Neutrophil (primary cell): Measurements from ENCODE around the gene WNK1.
"Not testable (repeated sequence)": the region's sequence is repeated elsewhere in the genome, so short reads cannot be mapped to it uniquely, and the experiment has no call there.

ENCODE experiments used
- H3K27ac ChIP-seq: fragments of 200-600 bp; sonication (generic); 2 replicates; pipeline ENCODE4 v1.5.1; 2016; ENCODE audit warnings: mild to moderate bottlenecking, moderate library complexity
- H3K27me3 ChIP-seq: fragments of 200-600 bp; sonication (generic); 2 replicates; pipeline ENCODE4 v1.6.0; 2016; ENCODE audit warnings: mild to moderate bottlenecking
- H3K36me3 ChIP-seq: fragments of 200-600 bp; sonication (generic); 2 replicates; pipeline ENCODE4 v1.5.1; 2017
- H3K4me1 ChIP-seq, 2 experiments: fragments of 200-600 bp in 1 of 2; sonication (generic) in 1 of 2; 1 replicate in 1 of 2; 2 replicates in 1 of 2; pipeline versions ENCODE4 v1.5.1 to v1.6.1; 2013 to 2016; ENCODE audit warnings: low read depth in 1 of 2, low read length in 1 of 2, mild to moderate bottlenecking in 1 of 2, moderate library complexity in 1 of 2; ENCODE audit not compliant: control insufficient read depth in 1 of 2, insufficient read depth in 1 of 2
- H3K4me3 ChIP-seq, 2 experiments: fragments of 200-600 bp in 1 of 2; sonication (generic) in 1 of 2; 1 replicate in 1 of 2; 2 replicates in 1 of 2; pipeline ENCODE4 v1.5.1; 2013 to 2016; ENCODE audit warnings: low read depth in 1 of 2, low read length in 1 of 2, mild to moderate bottlenecking in 1 of 2, moderate library complexity in 1 of 2
- H3K9me3 ChIP-seq: fragments of 200-600 bp; sonication (generic); 2 replicates; pipeline ENCODE4 v1.5.1; 2016
- TF ChIP-seq, protein P1 (sequence below): fragments of 200-600 bp; sonication (generic); IDR thresholded peaks from 2 replicates; pipeline ENCODE4 v1.5.1; 2016; ENCODE audit warnings: antibody characterized with exemption

Gene WNK1

DNA sequence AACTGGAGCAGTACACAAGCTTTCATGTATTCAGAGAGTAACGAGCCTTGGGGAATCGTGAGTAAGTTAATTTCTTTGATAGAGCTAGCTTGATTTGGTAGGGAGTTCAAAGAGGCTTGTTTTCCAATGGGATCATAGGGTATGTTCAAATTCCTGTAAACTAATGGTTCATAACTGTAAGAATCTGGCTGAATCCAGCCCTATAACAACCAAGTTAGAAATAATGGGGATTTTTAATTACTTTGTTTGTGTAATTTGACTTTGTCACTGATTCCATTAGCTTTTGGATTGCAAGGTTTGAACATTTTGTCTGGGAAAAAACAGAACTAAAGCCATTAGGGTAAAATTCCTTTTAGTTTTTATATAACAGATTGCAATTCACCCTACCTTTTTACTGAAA, 94.0 kb downstream of the WNK1 start:
- Histone ChIP-seq H3K4me3 (no peak overlapping the region), H3K27me3 (no peaks in the 10 kb centered on the region), H3K36me3 (peaks cover 18% of the 10 kb centered on the region), H3K27ac (no peak overlapping the region), H3K4me1 (no peaks in the 10 kb centered on the region), H3K9me3 (no peaks in the 10 kb centered on the region)
- TF ChIP-seq, protein P1, sequence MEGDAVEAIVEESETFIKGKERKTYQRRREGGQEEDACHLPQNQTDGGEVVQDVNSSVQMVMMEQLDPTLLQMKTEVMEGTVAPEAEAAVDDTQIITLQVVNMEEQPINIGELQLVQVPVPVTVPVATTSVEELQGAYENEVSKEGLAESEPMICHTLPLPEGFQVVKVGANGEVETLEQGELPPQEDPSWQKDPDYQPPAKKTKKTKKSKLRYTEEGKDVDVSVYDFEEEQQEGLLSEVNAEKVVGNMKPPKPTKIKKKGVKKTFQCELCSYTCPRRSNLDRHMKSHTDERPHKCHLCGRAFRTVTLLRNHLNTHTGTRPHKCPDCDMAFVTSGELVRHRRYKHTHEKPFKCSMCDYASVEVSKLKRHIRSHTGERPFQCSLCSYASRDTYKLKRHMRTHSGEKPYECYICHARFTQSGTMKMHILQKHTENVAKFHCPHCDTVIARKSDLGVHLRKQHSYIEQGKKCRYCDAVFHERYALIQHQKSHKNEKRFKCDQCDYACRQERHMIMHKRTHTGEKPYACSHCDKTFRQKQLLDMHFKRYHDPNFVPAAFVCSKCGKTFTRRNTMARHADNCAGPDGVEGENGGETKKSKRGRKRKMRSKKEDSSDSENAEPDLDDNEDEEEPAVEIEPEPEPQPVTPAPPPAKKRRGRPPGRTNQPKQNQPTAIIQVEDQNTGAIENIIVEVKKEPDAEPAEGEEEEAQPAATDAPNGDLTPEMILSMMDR, result no peak

DNA sequence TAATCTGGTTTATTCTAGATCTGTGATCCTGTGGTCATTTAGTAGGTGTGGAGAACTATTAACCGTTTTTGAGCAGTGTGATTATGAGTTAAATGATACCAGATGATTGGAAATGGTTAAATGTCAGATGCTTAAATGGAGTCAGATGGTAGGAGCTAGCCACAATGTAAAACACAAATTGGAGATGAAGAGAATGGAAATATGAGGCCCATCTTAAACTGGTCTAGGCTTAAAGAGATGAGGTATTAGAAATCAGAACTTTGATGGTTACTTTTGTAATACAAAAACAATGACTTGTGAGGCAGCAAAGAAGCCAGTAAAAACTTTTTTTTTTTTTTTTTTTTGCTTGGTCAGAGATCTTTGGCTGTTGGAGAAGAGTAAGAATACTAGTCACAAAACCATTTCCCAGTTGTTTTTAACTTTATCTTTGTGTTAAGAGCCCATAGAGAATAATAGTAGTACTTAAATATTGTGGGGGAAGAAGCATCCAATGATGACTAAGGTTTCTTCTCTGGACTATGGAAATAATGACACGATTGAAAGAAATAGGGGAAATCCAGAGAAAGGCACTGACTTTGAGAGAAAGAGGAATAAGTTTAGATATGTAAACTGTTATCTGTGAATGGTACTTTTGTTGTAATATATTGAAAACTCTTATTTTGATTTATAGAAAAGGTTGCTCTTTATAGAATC, 95.9 kb downstream of the WNK1 start:
- Histone ChIP-seq H3K4me3 (no peak overlapping the region), H3K27me3 (no peaks in the 10 kb centered on the region), H3K36me3 (peaks cover 9% of the 10 kb centered on the region), H3K9me3 (no peaks in the 10 kb centered on the region), H3K27ac (peak overlapping the region; percentile 35), H3K4me1 (no peaks in the 10 kb centered on the region)
- TF ChIP-seq, protein P1, result no peak

DNA sequence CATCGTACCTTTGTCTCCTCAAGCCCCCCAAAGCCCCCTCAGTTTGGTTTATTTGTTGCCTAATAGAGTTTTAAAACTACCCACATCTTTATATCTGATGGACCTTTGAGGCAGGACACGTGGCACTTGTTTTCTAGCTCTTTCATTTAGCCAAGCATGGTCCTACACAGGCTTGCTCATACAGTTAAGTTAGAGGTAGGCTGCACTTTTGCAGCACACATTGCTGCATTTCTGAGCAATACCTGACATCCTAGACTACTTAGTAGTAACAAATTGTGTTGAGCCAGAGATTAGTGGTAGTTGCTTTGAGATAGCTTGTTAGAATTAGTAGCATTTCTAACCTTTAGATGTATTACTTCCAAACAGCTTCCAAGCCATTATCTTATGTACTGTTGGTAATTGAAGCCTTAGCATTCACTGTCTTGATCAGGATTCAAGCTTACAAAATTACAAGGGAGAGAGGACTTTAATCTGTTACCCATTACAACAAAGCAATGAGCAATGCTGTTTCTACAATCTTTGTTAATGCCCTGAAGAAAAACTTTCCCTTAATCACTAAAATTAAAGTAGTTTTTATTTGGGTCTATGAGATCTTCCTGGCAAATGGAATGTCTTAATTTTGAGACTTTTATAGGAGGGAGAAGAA, 96.6 kb downstream of the WNK1 start:
- Histone ChIP-seq H3K4me3 (no peak overlapping the region), H3K27ac (peak overlapping the region; percentile 35)
- TF ChIP-seq, protein P1, result no peak

DNA sequence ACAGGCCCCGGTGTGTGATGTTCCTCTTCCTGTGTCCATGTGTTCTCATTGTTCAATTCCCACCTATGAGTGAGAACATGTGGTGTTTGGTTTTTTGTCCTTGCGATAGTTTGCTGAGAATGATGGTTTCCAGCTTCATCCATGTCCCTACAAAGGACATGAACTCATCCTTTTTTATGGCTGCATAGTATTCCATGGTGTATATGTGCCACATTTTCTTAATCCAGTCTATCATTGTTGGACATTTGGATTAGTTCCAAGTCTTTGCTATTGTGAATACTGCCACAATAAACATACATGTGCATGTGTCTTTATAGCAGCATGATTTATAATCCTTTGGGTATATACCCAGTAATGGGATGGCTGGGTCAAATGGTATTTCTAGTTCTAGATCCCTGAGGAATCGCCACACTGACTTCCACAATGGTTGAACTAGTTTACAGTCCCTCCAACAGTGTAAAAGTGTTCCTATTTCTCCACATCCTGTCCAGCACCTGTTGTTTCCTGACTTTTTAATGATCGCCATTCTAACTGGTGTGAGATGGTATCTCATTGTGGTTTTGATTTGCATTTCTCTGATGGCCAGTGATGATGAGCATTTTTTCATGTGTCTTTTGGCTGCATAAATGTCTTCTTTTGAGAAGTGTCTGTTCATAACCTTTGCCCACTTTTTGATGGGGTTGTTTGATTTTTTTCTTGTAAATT, 97.5 kb downstream of the WNK1 start:
- H3K27ac ChIP-seq, H3K9me3 ChIP-seq, H3K4me1 ChIP-seq, H3K4me3 ChIP-seq, H3K36me3 ChIP-seq, H3K27me3 ChIP-seq: not testable (repeated sequence)

More for the DNA sequence above, 96.6 kb downstream of the WNK1 start:
- H3K27me3 ChIP-seq, result no peaks in the 10 kb centered on the region
- H3K4me1 ChIP-seq, result no peaks in the 10 kb centered on the region
- H3K9me3 ChIP-seq, result no peaks in the 10 kb centered on the region
- peaks cover 9% of the 10 kb centered on the region for H3K36me3 ChIP-seq

DNA sequence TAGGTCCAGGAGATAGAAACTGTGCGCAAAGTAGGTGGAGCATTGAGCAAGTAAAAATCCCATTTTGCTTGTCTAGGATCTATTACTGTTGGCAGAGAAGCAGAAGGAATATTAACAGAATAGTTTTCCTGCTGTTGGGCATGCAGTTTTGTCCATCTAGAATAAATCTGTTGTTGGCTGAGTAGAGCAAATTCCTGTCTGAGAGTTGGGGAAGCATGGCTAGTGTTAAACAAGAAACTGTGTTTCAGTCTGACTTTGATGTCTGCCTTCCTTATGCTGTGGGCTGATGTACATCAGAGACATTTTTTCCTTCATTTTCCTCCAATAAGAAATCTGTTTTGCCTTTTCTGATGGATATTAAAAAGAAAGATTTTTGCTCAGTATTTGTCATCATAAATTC, 99.0 kb downstream of the WNK1 start:
- Histone ChIP-seq H3K27ac (no peak overlapping the region), H3K4me1 (peaks cover 8 to 14% of the 10 kb centered on the region in 2 experiments), H3K36me3 (no peaks in the 10 kb centered on the region), H3K9me3 (no peaks in the 10 kb centered on the region), H3K27me3 (no peaks in the 10 kb centered on the region), H3K4me3 (no peak overlapping the region)
- TF ChIP-seq, protein P1, result no peak

DNA sequence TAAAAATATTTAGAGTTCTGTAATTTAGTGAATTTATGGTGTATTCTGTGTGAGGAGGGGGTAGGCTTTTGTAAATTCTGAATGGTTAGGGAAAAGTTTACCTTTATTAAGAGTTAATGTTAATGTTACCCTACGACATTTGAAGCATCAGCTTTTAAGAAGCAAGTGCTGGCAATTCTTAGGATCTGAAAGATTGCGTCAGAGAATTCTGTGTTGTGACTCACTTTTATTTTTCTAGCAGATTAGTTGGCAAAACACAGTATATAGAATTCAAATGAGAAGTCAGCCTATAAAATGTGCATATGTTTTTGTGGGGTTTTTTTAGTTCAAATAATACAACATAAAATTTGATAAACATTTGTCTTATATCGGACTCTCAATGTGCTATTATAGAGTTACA, 99.5 kb downstream of the WNK1 start:
- Histone ChIP-seq H3K27me3 (no peaks in the 10 kb centered on the region), H3K9me3 (no peaks in the 10 kb centered on the region), H3K27ac (no peak overlapping the region), H3K4me1 (peaks cover 8 to 14% of the 10 kb centered on the region in 2 experiments), H3K36me3 (peaks cover 3% of the 10 kb centered on the region), H3K4me3 (no peak overlapping the region)
- TF ChIP-seq, protein P1, result no peak
